GM21737 (cell line): ENCODE results near the gene MPP2.
"Not testable (repeated sequence)": the region's sequence is repeated elsewhere in the genome, so short reads cannot be mapped to it uniquely, and the experiment has no call there.

Source experiments
- ATAC-seq: cut with Tn5 transposase; IDR thresholded peaks from one replicate; pipeline ENCODE4 v1.9.1; 2021; ENCODE audit warnings: mild to moderate bottlenecking, moderate library complexity; ENCODE audit not compliant: unreplicated experiment

Gene MPP2

GRCh38 chr17:43905985-43906852 is 1.1 kb downstream of the MPP2 start:
- no peak for ATAC-seq

GRCh38 chr17:43905400-43905984 is 1.8 kb downstream of the MPP2 start:
- ATAC-seq: no peak

- ATAC-seq: no peak
Measured at GRCh38 chr17:43901861-43902589, 5.3 kb downstream of the MPP2 start.

- no peak for ATAC-seq
Measured at GRCh38 chr17:43900858-43901754, 6.2 kb downstream of the MPP2 start.

GRCh38 chr17:43900183-43900857 is 7.0 kb downstream of the MPP2 start:
- ATAC-seq: no peak

- ATAC-seq: no peak
Measured at GRCh38 chr17:43898446-43898845, 8.9 kb downstream of the MPP2 start.

- no peak for ATAC-seq
Measured at GRCh38 chr17:43897831-43898230, 9.5 kb downstream of the MPP2 start.

- ATAC-seq: not testable (repeated sequence)
Measured at GRCh38 chr17:43894494-43894893, 12.8 kb downstream of the MPP2 start.

GRCh38 chr17:43892647-43892952 is 14.7 kb downstream of the MPP2 start:
- ATAC-seq: no peak

GRCh38 chr17:43891851-43892646 is 15.3 kb downstream of the MPP2 start:
- no peak for ATAC-seq

- no peak for ATAC-seq
Measured at GRCh38 chr17:43890240-43890639, 17.1 kb downstream of the MPP2 start.

- ATAC-seq: no peak
Measured at GRCh38 chr17:43888548-43888947, 18.8 kb downstream of the MPP2 start.

- ATAC-seq: no peak
Measured at GRCh38 chr17:43882761-43883415, 24.4 kb downstream of the MPP2 start.

- no peak for ATAC-seq
Measured at GRCh38 chr17:43881758-43882505, 25.4 kb downstream of the MPP2 start.

GRCh38 chr17:43881181-43881580 is 26.2 kb downstream of the MPP2 start:
- ATAC-seq: no peak

- ATAC-seq: no peak
Measured at GRCh38 chr17:43880420-43880991, 26.8 kb downstream of the MPP2 start.

- ATAC-seq: no peak
Measured at GRCh38 chr17:43879723-43880419, 27.5 kb downstream of the MPP2 start.
